GM19463 (cell line): Measurements from ENCODE around the gene BMP10.

ENCODE experiments used
- ATAC-seq: cut with Tn5 transposase; IDR thresholded peaks from one replicate; pipeline ENCODE4 v1.9.1; 2021; ENCODE audit warnings: mild to moderate bottlenecking, moderate library complexity; ENCODE audit not compliant: unreplicated experiment

Gene BMP10

DNA sequence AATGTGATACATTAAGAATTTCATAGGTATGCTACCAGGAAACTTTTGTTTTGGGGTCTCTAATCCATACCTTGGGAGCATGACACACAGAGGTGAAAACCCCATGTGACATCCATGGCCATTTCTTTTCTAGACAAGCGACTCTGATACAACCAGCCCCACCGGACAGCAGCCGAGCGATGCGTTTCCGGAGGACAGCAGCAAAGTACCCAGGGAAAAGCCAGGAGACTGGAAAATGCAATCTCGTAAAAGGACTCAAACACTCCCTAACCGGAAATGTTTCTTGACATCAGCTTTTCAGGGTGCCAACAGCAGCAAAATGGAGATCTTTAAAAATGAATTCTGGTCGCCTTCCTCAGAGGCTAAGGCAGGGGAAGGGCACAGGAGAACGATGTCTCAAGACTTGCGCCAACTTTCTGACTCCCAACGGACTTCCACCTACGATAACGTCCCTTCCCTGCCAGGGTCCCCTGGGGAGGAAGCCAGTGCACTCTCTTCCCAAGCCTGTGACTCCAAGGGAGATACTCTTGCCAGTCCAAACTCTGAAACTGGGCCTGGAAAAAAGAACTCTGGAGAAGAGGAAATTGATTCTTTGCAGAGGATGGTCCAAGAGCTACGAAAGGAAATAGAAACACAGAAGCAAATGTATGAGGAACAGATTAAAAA is 48.9 kb downstream of the BMP10 start:
- ATAC-seq, result no peak

DNA sequence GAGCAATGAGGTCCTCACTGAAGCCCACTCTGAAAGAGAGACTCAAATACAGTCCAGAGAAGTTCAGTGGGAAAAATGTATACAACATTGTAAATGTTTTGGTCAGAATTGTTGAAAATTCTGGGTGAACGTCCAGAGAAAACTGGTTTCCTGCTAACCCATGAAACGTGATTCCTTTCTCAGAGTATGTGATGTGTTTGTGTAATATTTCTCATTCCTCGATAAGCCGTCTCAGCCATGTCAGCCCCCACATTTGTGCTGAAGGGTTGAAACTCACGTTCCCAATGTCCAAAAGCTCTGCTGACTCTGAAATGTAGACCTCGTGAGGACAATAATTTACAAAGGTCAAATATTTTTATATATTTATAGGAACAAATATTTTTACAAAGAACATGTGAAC is 51.6 kb downstream of the BMP10 start:
- no peak for ATAC-seq

DNA sequence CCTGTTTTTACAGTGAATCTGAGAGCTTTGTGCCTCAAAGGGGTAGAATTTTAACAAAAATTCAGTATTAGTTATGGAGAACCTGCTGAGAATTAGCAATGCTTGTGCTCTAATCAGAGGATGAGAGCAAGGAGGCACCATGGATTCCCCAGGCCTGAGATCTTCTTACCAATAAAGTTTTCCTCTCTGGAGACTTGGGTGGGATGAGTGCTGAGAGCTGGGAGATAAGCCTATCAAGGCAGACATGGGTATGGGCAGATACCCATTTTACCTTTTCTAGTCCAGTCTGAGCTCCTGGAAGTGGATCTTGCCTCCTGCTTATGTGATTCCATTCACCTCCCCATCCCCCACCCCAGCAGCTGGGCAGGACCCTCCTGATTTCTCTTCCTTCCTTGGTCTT is 53.9 kb downstream of the BMP10 start:
- ATAC-seq, result no peak
